GM19452 (cell line): ENCODE data around the gene NCDN.

ENCODE experiments used
- ATAC-seq: cut with Tn5 transposase; IDR thresholded peaks from one replicate; pipeline ENCODE4 v1.9.1; 2021; ENCODE audit not compliant: unreplicated experiment

The NCDN gene

DNA sequence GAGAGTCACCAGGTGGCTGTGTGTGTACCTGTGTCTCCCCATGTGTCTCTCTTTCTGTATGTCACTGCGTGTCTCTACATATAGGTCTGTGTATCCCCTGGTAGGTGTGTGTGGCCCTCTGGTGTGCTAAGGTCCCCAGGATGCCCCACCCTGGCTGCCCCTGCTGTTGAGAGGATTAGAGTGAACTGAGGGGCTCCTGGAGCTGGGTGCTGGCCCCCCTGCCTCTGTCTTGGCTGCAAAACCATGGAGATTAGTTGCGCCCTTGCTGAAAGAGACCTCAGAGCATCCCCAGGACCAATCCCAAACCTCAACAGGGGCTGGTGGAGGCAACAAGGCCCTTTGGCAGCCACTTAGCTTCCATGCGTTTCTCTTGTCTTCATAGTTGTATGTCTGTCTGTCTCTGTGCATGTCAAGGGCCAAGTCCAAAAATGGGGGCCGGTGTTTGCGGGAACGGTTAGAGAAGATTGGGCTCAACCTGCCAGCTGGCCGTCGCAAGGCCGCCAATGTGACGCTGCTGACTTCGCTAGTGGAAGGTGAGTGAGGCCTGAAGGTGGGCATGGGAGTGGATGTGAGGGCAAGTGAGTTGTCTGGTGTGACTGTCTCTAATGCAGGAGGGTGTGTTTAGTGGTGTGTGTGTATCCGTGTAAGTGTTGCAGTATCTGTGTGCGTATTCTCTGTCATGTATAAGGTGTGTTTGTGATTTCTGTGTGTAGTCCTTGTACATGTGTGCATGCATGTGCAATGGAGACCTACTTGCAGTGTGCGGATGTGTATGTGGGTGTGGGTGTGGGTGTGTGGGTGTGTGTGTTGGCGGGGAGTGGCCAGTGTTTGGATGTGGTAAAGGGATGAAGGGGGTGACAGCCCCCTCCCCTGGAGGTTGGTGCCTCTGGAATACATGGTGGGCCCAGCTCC, 32.2 kb downstream of the NCDN start:
- no peak for ATAC-seq

DNA sequence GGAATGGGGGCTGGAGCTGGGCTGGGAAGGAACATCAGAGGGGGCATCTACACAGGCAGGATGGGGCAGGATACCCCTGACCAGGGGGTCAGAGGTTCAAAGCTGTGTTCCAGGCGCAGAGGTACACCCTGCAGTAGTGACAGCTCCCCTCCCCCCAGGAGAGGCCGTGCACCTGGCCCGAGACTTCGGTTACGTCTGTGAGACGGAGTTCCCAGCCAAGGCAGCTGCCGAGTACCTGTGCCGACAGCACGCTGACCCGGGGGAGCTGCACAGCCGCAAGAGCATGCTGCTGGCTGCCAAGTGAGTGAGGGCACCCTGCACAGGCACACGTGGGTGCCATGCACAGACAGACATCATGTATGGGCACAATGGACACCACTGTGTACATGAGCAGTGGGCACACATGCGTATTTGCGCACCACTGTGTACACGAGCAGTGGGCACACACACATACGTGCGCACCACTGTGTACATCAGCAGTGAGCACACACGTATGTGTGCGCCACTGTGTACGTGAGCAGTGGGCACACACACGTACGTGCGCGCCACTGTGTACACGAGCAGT, 33.0 kb downstream of the NCDN start:
- ATAC-seq: no peak

DNA sequence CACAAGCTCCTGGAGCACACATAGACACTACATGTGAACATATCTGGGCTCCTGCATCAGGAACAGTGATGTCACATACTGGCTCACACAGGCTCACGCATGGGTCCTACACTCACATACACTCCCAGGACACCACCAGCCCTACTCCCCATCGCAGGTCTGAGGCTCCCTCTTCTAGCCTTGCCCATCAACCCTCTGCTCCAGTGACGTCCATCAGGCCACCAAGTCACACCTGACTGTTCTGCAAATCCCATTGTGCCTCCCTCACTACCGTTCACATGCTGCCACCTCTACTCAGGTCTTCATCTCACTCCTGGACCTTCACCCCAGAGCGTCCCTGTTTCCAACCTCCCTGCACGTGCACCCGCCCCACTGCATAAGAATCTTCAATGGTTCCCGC, 33.6 kb downstream of the NCDN start:
- ATAC-seq: no peak

DNA sequence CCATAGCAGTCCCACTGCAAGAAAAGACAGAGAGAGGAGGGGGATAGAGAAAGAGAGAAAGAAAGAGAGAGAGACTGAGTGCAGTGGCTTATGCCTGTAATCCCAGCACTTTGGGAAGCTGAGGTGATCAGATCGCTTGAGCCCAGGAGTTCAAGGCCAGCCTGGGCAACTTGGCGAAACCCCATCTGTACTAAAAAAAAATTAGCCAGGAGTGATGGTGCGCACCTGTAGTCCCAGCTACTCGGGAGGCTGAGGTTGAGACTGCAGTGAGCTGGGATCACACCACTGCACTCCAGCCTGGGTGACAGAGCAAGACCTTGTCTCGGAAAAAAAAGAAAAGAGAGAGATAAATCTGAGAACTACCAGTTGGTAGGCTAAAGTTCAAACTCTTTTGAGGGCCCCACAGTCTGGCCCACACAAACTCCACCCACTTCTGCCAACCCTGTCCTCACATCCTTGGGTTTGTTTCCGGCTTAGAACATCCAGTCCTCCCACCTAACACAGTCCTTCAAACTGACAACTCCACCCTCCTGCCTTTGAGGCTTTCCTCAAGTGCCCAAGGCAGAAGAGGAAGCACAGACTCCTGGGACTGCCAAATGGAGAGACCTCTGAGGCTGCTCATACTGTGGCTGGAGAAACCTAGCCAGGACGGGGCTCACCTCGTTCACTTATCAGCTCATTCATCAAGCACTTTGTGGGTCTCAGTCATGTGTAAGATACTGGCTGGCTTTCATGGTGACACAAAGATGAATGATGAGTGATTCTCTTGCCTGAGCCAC, 35.6 kb downstream of the NCDN start:
- no peak for ATAC-seq

DNA sequence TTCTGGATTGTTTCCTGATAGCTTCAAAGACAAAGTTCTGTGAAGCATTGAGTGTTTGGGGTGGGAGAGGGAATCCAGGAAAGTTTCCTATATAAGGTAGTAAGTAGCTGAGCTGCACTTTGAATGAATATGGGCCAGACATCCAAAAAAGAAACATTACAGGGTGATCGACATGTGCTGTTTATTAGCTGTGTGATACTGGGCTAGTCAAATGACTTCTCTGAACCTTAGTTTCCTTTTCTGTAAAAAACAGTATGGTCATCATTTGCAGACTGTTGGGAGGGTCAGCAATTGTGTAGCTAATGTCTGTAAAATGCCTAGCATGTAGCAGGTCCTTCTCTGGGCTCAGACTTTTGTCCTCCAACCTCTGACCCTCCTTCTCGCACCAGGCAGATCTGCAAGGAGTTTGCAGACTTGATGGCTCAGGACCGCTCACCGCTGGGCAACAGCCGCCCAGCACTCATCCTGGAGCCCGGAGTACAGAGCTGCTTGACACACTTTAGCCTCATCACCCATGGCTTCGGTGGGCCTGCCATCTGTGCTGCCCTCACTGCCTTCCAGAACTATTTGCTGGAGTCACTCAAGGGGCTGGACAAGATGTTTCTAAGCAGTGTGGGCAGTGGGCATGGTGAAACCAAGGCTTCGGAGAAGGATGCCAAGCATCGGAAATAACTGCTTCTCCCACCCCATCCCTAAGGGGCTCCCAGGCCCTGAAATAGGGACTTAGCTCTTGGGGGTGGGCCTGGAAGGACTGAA, 36.6 kb downstream of the NCDN start:
- ATAC-seq: no peak

DNA sequence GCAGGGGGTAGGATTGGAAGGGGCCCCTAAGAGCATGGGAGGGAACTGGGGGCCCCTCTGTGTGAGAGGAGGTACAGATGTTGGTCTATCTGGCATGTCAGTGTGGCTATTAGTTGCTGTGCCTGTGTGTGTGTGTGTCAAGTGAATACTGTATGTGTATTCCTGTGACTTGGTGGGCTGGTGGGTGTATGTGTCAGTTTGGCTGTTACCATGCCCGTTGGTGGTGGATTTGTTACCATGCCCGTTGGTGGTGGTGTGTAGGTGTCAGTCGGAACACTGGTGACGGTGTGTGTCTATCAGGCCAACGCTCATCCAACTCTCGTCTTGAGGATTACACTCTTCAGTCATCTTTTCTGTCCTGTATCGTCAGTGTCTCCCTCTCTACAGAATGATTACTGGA, 38.1 kb downstream of the NCDN start:
- no peak for ATAC-seq

DNA sequence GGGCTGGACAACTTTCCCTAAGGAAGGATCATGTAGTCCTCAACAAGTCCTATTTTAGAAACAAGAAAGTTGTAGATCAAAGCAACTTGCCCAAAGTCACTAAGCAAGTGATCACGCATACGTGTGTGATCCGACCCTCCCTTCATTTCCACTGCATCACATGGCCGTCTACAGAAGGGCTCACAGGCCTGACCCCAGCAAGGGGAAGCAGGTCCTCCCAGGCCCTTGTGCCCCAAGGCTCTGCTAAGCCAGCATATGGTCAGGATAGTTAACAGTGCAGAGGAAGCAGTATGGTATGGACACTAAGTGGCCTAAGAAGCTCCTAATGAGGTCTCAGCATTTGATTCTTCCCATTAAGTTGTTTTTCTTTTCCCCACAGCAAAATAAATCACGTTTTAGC, 40.3 kb downstream of the NCDN start:
- ATAC-seq: no peak

DNA sequence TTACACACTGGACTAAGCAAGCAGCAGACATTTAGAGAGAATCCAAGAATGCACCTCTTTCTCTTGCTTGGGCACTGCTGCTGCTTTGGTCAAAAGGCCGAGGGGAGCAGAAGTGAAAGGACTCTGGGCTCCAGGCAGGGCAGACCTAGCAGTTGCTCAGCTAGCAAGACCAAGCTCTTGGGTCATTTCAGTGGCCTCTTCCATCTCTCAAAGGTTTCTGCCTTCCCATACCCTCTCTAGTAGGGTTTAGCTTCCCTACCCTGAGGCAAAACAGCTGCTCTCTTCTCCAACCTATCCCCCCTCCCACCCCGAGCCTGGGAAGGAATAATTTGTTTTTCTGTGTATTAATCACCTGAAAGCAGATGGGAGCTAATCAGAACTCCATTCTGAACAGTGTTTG, 41.3 kb downstream of the NCDN start:
- ATAC-seq: no peak

DNA sequence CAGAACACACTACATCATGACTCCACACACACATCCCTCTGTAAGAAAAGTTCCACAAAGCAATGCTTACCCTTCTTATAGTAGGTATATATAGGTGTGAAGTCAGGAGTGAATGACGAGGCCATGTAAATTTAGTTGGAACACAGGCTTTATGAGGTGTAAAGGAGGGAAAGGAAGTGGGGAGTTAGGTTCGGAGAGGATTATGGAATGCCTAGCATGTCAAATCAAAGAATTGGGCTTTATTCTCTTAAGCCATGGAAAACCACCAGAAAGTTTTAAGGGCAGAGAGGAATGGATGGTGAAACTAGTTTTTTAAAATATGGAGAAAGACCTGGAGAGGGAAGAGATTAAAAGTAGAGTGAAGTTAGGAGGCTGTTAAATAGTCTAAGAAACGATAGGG, 41.8 kb downstream of the NCDN start:
- no peak for ATAC-seq

DNA sequence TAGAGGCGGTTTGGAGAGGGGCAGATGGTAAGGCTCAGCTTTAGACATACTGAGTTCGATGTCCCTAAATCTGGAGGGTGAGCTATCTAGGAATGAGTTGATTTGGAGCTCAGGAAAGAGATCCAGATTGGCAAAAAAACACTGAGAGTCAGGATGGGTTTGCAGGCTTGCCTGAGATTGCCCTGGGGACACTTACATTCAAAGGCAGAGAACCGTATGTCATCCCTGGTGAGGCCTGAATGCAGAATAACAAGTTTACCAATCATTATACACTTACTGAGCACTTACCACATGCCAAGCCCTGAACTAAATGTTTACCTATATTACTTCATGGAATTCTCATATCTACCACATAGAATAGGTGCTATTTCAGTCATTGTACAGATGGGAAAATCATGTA, 43.0 kb downstream of the NCDN start:
- no peak for ATAC-seq

DNA sequence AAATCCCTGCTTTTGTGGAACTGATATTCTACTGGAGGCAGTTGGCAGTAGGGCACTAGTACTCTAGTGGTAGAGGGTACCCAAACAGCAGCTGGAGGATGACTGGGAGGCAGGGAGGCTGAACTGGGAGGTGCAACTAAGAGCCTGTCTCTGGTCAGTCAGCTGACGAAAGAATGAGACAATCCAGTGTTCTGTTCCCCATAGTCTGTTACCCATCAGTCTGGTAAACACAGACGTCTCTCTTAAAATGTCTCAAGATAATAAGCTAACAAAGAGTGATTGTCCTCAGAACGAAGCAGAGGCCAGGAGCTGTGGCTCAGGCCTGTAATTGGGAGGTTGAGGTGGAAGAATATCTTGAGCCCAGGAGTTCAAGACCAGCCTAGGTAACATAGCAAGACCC, 45.9 kb downstream of the NCDN start:
- ATAC-seq: no peak

DNA sequence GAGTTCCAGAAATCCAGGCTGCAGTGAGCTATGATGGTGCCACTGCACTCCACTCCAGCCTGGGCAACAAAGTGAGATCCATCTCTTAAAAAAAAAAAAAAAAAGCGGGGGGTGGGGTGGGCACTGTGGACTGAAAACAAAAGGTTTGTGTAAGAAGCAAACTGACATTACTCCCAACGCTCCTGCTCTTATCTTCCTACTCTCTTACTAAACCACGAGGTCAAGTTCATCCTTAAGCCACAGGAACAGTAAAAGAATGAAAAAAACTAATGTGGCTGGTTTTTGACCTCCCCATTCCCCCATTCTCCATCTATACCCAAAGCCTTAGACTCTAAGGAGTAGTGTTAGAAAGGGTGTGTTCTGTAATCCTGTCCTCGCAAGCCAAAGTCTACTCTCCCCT, 46.3 kb downstream of the NCDN start:
- ATAC-seq: no peak

DNA sequence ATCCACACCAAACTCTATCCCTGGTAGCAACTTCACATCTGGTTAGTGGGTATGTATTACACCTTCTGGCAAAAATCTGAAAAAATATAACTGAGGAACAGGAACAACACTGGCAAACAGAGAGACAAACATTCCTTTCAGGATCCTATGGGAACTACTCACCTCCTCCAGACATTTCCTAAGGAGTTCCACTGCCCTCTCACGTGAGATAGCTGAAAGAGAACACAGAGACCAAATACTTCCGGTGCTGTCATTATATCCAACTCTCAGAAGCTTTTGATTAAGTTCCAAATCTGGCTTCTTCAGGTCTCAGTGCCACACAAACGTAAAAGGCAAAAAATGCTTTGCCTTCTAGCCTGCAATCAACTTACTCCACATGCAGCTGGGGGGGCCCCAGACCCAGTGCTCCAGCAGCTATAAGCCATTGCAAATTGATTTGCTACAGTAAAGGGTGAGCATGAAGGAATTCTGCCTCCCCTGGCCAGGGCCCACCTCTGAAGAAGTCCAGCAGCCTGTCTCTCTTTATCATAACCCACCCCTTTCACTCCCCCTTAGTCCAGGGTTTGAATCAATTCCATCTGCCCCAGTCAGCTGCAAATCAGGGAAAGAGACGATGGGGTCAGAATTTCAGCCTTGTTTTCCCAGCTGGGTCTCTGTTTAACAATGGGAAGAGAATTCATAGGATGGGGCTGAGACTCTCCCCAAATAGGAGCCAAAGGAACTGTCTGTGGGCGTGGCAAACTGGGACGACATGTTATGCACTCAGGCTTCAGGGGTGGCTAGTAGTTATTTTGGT, 47.7 kb downstream of the NCDN start:
- ATAC-seq: no peak

DNA sequence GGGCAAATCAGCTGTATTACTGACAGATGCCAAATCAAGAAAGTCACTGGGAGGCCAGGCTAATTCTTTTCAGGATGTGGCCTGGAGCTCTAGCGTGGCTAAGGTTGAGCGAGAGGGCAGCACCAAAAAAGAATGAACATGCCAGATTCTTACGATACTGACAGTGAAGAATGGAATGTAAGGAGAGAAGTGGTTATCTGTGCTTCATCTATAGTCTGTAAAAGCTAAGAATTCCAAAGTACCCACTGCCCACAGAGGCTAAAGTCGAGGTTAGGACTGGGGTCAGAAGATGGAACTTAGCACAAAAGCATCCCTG, 48.2 kb downstream of the NCDN start:
- no peak for ATAC-seq

DNA sequence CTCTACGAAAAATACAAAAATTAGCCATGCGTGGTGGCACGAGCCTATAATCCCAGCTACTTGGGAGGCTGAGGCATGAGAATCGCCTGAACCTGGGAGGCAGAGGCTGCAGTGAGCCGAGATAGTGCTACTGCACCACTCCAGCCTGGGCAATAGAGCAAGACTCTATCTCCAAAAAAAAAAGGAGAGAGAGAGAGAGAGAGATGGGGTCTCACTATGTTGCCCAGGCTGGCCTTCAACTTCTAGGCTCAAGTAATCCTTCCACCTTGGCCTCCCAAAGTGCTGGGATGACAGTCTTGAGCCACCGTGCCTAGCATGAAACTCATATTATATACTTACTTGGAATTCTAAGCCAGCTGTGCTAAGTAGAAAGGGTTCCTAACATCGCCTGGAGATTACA, 54.1 kb downstream of the NCDN start:
- no peak for ATAC-seq

DNA sequence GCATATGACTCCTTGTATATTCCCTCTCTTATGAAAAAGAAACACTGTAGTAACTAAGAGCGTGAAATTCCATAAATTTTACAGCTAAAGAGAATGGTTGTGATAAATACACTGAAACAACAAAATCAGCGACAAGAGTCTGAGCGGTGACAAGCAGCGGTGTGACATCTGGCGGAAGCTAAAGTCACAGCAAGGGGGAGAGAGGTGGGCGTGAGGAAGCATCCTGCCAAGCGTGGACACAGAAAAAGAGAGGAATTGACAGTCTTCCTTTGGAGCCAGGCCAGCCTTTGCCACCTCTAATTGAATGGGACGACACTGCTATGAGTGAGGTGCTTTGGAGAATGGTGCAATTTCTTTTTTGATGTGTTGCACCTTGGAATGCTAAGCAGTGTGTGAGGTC, 57.8 kb downstream of the NCDN start:
- ATAC-seq: no peak
